Erythroblast (primary cell): ENCODE results near the gene SERGEF.

Source experiments
- DNase-seq, 2 experiments: peaks; one replicate each; lab custom pipeline; 2025; lab: John Stamatoyannopoulos, UW
- GATA1 ChIP-seq: IDR thresholded peaks from 2 replicates; pipeline ENCODE4 v1.6.1; 2011; ENCODE audit warnings: low read depth, mild to moderate bottlenecking, control low read depth, low read length, moderate library complexity
- POLR2A ChIP-seq: IDR thresholded peaks from 2 replicates; pipeline ENCODE4 v1.6.1; 2011; ENCODE audit warnings: mild to moderate bottlenecking, low read length

The SERGEF gene

GRCh38 chr11:17927041-17927440 is 85.8 kb downstream of the SERGEF start:
- TF ChIP-seq POLR2A (no peak), GATA1 (no peak)
- DNase-seq, result no peak

- no peak for TF ChIP-seq POLR2A
- no peak for TF ChIP-seq GATA1
- no peak for DNase-seq
Measured at GRCh38 chr11:17924713-17925112, 88.1 kb downstream of the SERGEF start.

GRCh38 chr11:17923217-17923616 is 89.6 kb downstream of the SERGEF start:
- TF ChIP-seq GATA1 (no peak), POLR2A (no peak)
- DNase-seq, result no peak

GRCh38 chr11:17922416-17922788 is 90.4 kb downstream of the SERGEF start:
- DNase-seq, result no peak
- TF ChIP-seq POLR2A, result no peak
- no peak for TF ChIP-seq GATA1

- TF ChIP-seq GATA1 (no peak), POLR2A (no peak)
- DNase-seq, result peak in 1 of 2 experiments; percentile 6
Measured at GRCh38 chr11:17921659-17922415, 91.0 kb downstream of the SERGEF start.

GRCh38 chr11:17918049-17918605 is 94.7 kb downstream of the SERGEF start:
- no peak for TF ChIP-seq POLR2A
- no peak for TF ChIP-seq GATA1
- DNase-seq, result no peak

- DNase-seq, result no peak
- TF ChIP-seq GATA1 (no peak), POLR2A (no peak)
Measured at GRCh38 chr11:17917556-17917955, 95.3 kb downstream of the SERGEF start.

- no peak for TF ChIP-seq GATA1
- TF ChIP-seq POLR2A, result no peak
- no peak for DNase-seq
Measured at GRCh38 chr11:17915500-17916143, 97.2 kb downstream of the SERGEF start.

- DNase-seq, result no peak
- TF ChIP-seq GATA1, result no peak
- TF ChIP-seq POLR2A, result no peak
Measured at GRCh38 chr11:17914957-17915356, 97.9 kb downstream of the SERGEF start.

- no peak for DNase-seq
- no peak for TF ChIP-seq GATA1
- no peak for TF ChIP-seq POLR2A
Measured at GRCh38 chr11:17907046-17907445, 105.8 kb downstream of the SERGEF start.

GRCh38 chr11:17906436-17906835 is 106.4 kb downstream of the SERGEF start:
- peak in 1 of 2 experiments; percentile 4 for DNase-seq
- TF ChIP-seq POLR2A (no peak), GATA1 (no peak)

- TF ChIP-seq POLR2A (no peak), GATA1 (no peak)
- DNase-seq, result no peak
Measured at GRCh38 chr11:17905477-17905876, 107.4 kb downstream of the SERGEF start.

- no peak for DNase-seq
- TF ChIP-seq GATA1 (no peak), POLR2A (no peak)
Measured at GRCh38 chr11:17901481-17901880, 111.4 kb downstream of the SERGEF start.

- DNase-seq, result peak; percentile 13 to 23
- TF ChIP-seq GATA1 (no peak), POLR2A (no peak)
Measured at GRCh38 chr11:17898782-17899181, 114.1 kb downstream of the SERGEF start.
